ENCODE results near the gene TRABD2A.

DNA sequence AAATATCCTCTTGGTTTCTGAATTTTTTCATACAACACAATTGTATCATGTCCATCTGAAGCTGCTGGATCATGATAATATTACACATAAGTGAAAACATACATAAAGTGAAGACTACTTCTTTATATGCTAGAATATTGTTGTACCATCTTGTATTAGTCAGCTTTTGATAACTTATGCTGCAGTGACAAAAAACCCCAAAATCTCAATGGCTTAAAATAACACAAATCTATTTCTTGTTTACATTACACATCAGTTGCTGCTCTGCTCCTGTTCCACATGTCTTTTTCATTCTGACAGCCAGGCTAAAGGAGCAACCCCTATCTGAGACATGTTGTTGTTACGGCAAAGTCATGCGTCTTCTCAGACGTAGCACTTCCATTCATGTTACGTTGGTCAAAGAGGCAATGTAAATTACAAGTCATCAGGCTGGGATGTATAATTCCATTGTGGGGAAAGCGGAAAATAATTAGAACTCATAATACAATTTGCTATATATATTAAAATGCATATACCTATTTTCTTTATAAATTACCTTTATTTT, 30.3 kb upstream of the TRABD2A start:
- TF ChIP-seq, protein P1, sequence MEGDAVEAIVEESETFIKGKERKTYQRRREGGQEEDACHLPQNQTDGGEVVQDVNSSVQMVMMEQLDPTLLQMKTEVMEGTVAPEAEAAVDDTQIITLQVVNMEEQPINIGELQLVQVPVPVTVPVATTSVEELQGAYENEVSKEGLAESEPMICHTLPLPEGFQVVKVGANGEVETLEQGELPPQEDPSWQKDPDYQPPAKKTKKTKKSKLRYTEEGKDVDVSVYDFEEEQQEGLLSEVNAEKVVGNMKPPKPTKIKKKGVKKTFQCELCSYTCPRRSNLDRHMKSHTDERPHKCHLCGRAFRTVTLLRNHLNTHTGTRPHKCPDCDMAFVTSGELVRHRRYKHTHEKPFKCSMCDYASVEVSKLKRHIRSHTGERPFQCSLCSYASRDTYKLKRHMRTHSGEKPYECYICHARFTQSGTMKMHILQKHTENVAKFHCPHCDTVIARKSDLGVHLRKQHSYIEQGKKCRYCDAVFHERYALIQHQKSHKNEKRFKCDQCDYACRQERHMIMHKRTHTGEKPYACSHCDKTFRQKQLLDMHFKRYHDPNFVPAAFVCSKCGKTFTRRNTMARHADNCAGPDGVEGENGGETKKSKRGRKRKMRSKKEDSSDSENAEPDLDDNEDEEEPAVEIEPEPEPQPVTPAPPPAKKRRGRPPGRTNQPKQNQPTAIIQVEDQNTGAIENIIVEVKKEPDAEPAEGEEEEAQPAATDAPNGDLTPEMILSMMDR (IDR thresholded peaks at IDR 0.05) = no peak
- TF ChIP-seq EP300 (IDR thresholded peaks at IDR 0.05) = no peak
- no peak for TF ChIP-seq POLR2AphosphoS5 (IDR thresholded peaks at IDR 0.05)
- no peak for TF ChIP-seq POLR2A (IDR thresholded peaks at IDR 0.05)

Measured in sigmoid colon (tissue), 4 donors.